ENCODE measurements around the gene HEY2. TPM values are rescaled to one million over a fixed set of nuclear protein-coding genes. Genes with fewer than 3 reads are reported as not detected.

The HEY2 gene
- total and polyA plus RNA-seq, 2 of the 8 experiments (the other 6 are each of a cell fraction or from before 2014, with no cell fraction given) = 9.1 to 16.2 TPM

GRCh38 chr6:125802383-125802782, 53.0 kb downstream of the HEY2 start:
- no peak overlapping the region for H3K56ac ChIP-seq (replicated peaks; ENCODE audit: insufficient read length, low read depth, low read length)
- no peak overlapping the region for H3K4me3 ChIP-seq (ENCODE audit: extremely low read depth in 1 of 4, insufficient read depth in 2 of 4, low read depth in 3 of 4, low read length in 4 of 4)
- H3K79me1 ChIP-seq (ENCODE audit: low read depth, low read length) = no peaks in the 10 kb centered on the region
- no peak for FAIRE-seq
- H3K4ac ChIP-seq (replicated peaks; ENCODE audit: insufficient read length, low read depth, low read length) = no peak overlapping the region
- no peak overlapping the region for H2BK20ac ChIP-seq (ENCODE audit: low read length)
- WGBS, 2 experiments (ENCODE audit: extremely low coverage in 1 of 2, insufficient coverage in 1 of 2, insufficient read length in 1 of 2, insufficient replicate concordance in 2 of 2, low coverage in 1 of 2, low lambda C conversion rate in 2 of 2, missing lambda C conversion rate in 1 of 2) = 85% methylated on average over 2 of the region's 2 CpGs; no CpG with 5 or more reads in 1 of the 2 experiments
- CTCF ChIA-PET (ENCODE audit: partially characterized antibody) = interaction anchor here (0.6 to 2.0 kb wide), 5 partner anchors 11 to 726 kb away, joined by 3 to 10 read pairs (median 4); no protein-coding TSS in a partner anchor
- no peaks in the 10 kb centered on the region for H3K27me3 ChIP-seq (replicated peaks in 1 of 4; ENCODE audit: control insufficient read depth in 3 of 4, extremely low read depth in 1 of 4, insufficient read depth in 3 of 4, low read length in 3 of 4)
- no peaks in the 10 kb centered on the region for H3K4me1 ChIP-seq (replicated peaks in 1 of 4; ENCODE audit: control insufficient read depth in 3 of 4, insufficient read depth in 4 of 4, low read length in 3 of 4)
- no peak overlapping the region for H3K23ac ChIP-seq (ENCODE audit: insufficient read length)
- no peak overlapping the region for H2BK15ac ChIP-seq (ENCODE audit: low read length)
- H3K27ac ChIP-seq (ENCODE audit: low read depth, low read length) = no peak overlapping the region
- no peak overlapping the region for H3K18ac ChIP-seq (ENCODE audit: extremely low read depth, low read length)
- POLR2A ChIA-PET (ENCODE audit: partially characterized antibody) = interaction anchor here (1.2 to 2.1 kb wide), 2 partner anchors 12 to 21 kb away, joined by 4 to 12 read pairs; partner anchors contain the start of gene NCOA7
- no peak overlapping the region for H2BK5ac ChIP-seq (ENCODE audit: low read depth, low read length)
- no peaks in the 10 kb centered on the region for H3K9me3 ChIP-seq (ENCODE audit: insufficient read depth in 2 of 2, low read depth in 1 of 2, low read length in 1 of 2)
- no peak overlapping the region for H2BK12ac ChIP-seq (ENCODE audit: low read depth, low read length)
- no peak overlapping the region for H3K4me2 ChIP-seq (ENCODE audit: insufficient read depth in 1 of 2, low read depth in 2 of 2, low read length in 2 of 2)
- 0 out of 4 replicates have a peak, but pooled peaks cover 0 to 2% of the 10 kb centered on the region in 2 experiments for H3K79me2 ChIP-seq (ENCODE audit: control insufficient read depth in 1 of 2, insufficient read depth in 2 of 2, low read length in 2 of 2)
- no peak overlapping the region for H2AK5ac ChIP-seq (ENCODE audit: low read depth, low read length)
- no peak overlapping the region for H2AFZ ChIP-seq (ENCODE audit: low read length)
- no peak overlapping the region for H4K91ac ChIP-seq (replicated peaks; ENCODE audit: insufficient read length, low read length)
- H3K23me2 ChIP-seq (ENCODE audit: low read depth, low read length) = no peaks in the 10 kb centered on the region
- no peak overlapping the region for H2BK120ac ChIP-seq (replicated peaks; ENCODE audit: low read depth, low read length)
- no peak overlapping the region for H4K8ac ChIP-seq (ENCODE audit: extremely low read depth, insufficient read depth, low read length)
- no peak overlapping the region for H4K5ac ChIP-seq (ENCODE audit: insufficient read length, low read depth, low read length)
- H3K9ac ChIP-seq (replicated peaks in 1 of 4; ENCODE audit: extremely low read depth in 1 of 4, low read depth in 3 of 4, low read length in 3 of 4) = no peak overlapping the region
- no peaks in the 10 kb centered on the region for H3K36me3 ChIP-seq (ENCODE audit: control insufficient read depth in 2 of 4, insufficient read depth in 4 of 4, low read length in 3 of 4)
- TF ChIP-seq CREB1 (IDR thresholded peaks at IDR 0.05) = no peak
- TF ChIP-seq CTCF (IDR thresholded peaks at IDR 0.05; ENCODE audit: control extremely low read depth in 1 of 3, insufficient read depth in 1 of 3, low read depth in 1 of 3, low read length in 3 of 3) = no peak
- no peak for TF ChIP-seq KDM4A (IDR thresholded peaks at IDR 0.05; ENCODE audit: low read depth, low read length, severe bottlenecking)
- no peak for TF ChIP-seq EP300 (IDR thresholded peaks at IDR 0.05; ENCODE audit: borderline replicate concordance in 1 of 2, low read depth in 2 of 2, low read length in 2 of 2)
- no peak for TF ChIP-seq SRF (IDR thresholded peaks at IDR 0.05; ENCODE audit: low read depth, low read length)
- no peak for TF ChIP-seq EZH2 (IDR thresholded peaks at IDR 0.05; ENCODE audit: low read depth, low read length, severe bottlenecking)
- no peak for TF ChIP-seq HDAC2 (IDR thresholded peaks at IDR 0.05; ENCODE audit: borderline replicate concordance in 1 of 2, low read depth in 2 of 2, low read length in 2 of 2)
- TF ChIP-seq SIN3A (conservative IDR thresholded peaks at IDR 0.05 in 1 of 2, IDR thresholded peaks at IDR 0.05 in 1 of 2; ENCODE audit: low read depth in 1 of 2, low read length in 2 of 2) = no peak
- H3K14ac ChIP-seq (ENCODE audit: insufficient read length) = no peak overlapping the region
- peaks cover 0 to 2% of the 10 kb centered on the region in 2 experiments for H4K20me1 ChIP-seq (replicated peaks in 1 of 2; ENCODE audit: control insufficient read depth in 1 of 2, insufficient read depth in 2 of 2, low read length in 2 of 2)
- DNase-seq (ENCODE audit: low read depth in 1 of 2, low spot score in 2 of 2) = no peak

Measured in H1 (cell line).